Measurements from ENCODE around the gene CEP290. TPM values are rescaled to one million over a fixed set of nuclear protein-coding genes. Genes with fewer than 3 reads are reported as not detected.

Gene CEP290
- total and polyA plus RNA-seq, 2 of the 13 experiments (the other 11 are each of a cell fraction or from before 2014, with no cell fraction given) = 2.4 to 10.8 TPM

GRCh38 chr12:88035271-88035906 lies 106.5 kb downstream of the CEP290 start (continued):
- TF ChIP-seq ZNF121 (CRISPR knock-in tag; IDR thresholded peaks at IDR 0.05) (0 out of 2 replicates have a peak, but pooled peaks have one; percentile 24), BHLHE40 (IDR thresholded peaks at IDR 0.05; ENCODE audit: low read length) (peak; percentile 40; the same call in 1 of the 2 replicates), MTA1 (CRISPR knock-in tag; IDR thresholded peaks at IDR 0.05; ENCODE audit: borderline replicate concordance) (peak; percentile 59; the same call in 1 of the 2 replicates), CREB1 (IDR thresholded peaks at IDR 0.05) (no peak), CREB1 (CRISPR knock-in tag; IDR thresholded peaks at IDR 0.05) (0 out of 2 replicates have a peak, but pooled peaks have one; percentile 33), SSRP1 (CRISPR knock-in tag; IDR thresholded peaks at IDR 0.05) (no peak), CHCHD3 (CRISPR knock-in tag; IDR thresholded peaks at IDR 0.05) (0 out of 2 replicates have a peak, but pooled peaks have one; percentile 55), GFI1 (CRISPR knock-in tag; IDR thresholded peaks at IDR 0.05; ENCODE audit: borderline replicate concordance) (peak; percentile 54; the same call in 1 of the 2 replicates), ZNF605 (CRISPR knock-in tag; IDR thresholded peaks at IDR 0.05) (peak; percentile 80), PREB (CRISPR knock-in tag; IDR thresholded peaks at IDR 0.05) (no peak), ZNF639 (CRISPR knock-in tag; conservative IDR thresholded peaks at IDR 0.05) (0 out of 2 replicates have a peak, but pooled peaks have one; percentile 50), KMT2B (CRISPR knock-in tag; IDR thresholded peaks at IDR 0.05) (peak; percentile 90), KAT8 (CRISPR knock-in tag; IDR thresholded peaks at IDR 0.05) (peak; percentile 83), GATAD1 (CRISPR knock-in tag; IDR thresholded peaks at IDR 0.05) (peak; percentile 71), BCL3 (CRISPR knock-in tag; IDR thresholded peaks at IDR 0.05) (peak; percentile 88), KLF6 (CRISPR knock-in tag; IDR thresholded peaks at IDR 0.05) (peak; percentile 26; the same call in 1 of the 2 replicates), ZNF670 (CRISPR knock-in tag; IDR thresholded peaks at IDR 0.05; ENCODE audit: borderline replicate concordance) (peak; percentile 80; the same call in 1 of the 2 replicates), ZNF724P (CRISPR knock-in tag; IDR thresholded peaks at IDR 0.05; ENCODE audit: borderline replicate concordance) (peak; percentile 78; the same call in 1 of the 2 replicates), SP1 (IDR thresholded peaks at IDR 0.05) (no peak), SP1 (CRISPR knock-in tag; IDR thresholded peaks at IDR 0.05) (peak; percentile 57; the same call in 1 of the 2 replicates), ZNF883 (CRISPR knock-in tag; IDR thresholded peaks at IDR 0.05; ENCODE audit: not compliant biosample characterization) (peak; percentile 88), ZNF781 (CRISPR knock-in tag; IDR thresholded peaks at IDR 0.05; ENCODE audit: borderline replicate concordance, not compliant biosample characterization) (peak; percentile 31), SP2 (CRISPR knock-in tag; IDR thresholded peaks at IDR 0.05) (peak; percentile 52), KLF16 (CRISPR knock-in tag; IDR thresholded peaks at IDR 0.05) (peak in 1 of 2 experiments; percentile 83; a peak in 1 of 4 replicates)
